Stimulated activated CD8-positive, alpha-beta memory T cell treated with anti-CD3 and anti-CD28 coated beads, Interleukin-15, amount 100 ng/mL, for 48 hours (primary cell): ENCODE measurements around the gene WDR72.
"Not testable (repeated sequence)": the region's sequence is repeated elsewhere in the genome, so short reads cannot be mapped to it uniquely, and the experiment has no call there.

Source experiments
- DNase-seq, 2 donors: peaks; one replicate each; pipeline ENCODE4 v3.0.0-alpha.2; 2020; ENCODE audit warnings: low read depth in 2 of 2

Gene WDR72

DNA sequence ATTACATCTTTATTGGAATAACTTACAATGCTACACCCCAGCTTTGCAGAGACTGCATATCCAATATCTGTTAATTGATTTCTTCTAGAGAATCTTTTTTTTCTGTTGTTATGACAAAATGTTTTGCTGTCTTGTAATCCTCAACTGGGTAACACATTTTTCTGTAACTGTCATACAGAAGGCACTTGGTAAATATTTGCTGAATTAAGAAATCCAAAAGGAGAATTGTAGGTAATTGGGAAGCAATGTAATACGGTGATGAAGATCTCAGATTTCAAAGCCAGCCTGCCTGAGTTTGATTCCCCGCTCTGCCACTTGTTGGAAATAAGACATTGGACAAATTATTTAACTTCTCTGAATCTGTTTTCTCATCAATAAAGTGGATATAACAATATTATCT lies 169.1 kb downstream of the WDR72 start:
- no peak for DNase-seq

DNA sequence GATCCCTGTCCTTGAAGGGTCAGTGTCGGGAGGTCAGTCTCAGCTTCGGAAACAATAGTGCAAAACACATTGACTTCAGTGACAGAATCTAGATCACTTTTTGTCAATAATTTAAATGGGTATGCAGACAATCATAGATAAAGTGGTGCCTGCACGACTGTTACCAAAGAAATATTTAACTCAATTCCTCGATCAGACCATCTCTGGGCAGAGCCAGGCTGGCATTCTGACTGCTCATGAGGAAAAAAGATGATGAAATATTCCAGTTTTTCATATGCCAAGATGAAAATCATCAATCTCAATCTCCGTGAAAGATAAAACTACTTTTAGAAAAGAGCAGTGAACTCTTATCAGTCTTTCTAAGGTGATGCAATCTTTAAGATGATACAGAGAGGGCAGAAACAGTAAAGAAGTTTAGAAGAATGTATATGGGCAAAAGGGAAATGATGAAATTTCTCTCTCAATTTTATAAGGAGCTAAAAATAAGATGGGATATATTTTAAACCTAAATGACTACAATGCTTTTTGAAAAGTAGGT lies 169.9 kb downstream of the WDR72 start:
- DNase-seq = no peak

DNA sequence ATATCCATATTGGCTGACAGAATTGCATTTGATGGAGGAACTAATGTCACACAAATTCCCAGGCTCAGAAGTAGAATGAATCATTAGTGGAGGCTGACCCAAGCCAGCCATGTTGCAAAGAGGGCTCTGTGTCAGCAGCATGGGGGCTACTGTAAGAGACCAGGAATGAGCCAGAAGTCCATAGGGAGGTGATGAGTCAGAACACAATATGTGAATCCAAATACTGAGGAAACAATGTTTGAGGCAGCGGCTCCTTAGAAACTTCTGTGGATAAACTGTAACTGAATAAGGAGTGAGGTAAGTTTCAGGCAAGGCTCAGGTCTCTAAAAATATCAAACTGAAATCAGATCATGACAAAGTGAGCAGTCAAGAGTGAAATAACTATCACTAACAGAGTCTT lies 170.7 kb downstream of the WDR72 start:
- DNase-seq = no peak

DNA sequence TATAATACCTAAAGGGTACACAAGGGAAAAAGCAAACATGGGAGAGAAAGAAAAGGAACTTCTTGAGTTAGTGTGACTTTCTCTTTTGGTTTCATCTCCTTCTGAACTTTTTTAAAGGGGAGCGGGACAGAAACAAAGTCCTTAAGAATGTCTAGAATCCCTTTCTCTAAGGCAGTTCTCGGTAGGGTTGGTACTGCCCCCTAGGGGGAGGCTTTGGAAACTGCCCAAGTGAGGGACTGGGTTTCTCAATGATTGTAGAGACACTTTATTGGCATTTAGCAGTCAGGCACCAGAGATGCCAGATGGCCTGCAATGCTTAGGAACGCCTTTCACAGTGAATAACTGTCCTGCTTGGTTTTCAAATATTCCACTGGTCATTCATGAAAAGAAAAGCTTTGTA lies 172.7 kb downstream of the WDR72 start:
- DNase-seq = no peak

DNA sequence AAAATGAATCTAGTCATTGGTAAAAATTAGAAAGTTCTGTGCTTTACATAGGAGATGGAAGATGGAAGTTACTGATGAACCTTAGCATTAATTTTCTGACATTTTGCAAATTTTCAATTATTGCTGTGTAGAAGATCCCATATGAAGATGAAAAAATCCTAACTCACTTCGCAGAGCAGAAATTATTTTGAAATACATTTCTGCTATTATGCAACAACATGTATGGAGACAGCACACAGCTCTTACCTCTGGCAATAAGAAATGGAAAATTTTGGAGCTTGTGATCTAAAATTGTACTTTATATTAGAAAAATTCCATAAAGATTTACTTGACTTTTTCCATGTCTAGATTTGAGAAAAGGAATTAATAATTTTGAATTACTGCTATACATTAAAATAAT lies 177.9 kb downstream of the WDR72 start:
- no peak for DNase-seq

DNA sequence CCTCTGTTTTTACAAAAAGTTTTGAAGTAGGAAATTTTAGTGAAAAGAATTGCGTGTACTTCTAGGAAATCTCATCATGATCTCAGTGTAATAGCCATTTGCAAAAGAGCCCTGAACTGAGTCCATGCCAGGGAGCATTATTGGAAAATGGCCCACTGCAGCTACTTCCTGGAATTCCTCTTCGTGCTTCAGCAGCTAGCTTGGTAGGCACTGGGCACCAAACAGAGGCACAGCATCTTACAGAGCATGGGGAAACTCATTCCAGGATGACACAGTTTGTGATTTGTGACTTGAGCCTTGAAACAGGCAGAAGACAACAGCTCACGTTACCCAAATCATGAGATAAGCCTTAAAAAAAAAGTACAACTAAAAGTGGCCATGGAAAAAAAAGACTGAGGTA lies 179.1 kb downstream of the WDR72 start:
- no peak for DNase-seq

DNA sequence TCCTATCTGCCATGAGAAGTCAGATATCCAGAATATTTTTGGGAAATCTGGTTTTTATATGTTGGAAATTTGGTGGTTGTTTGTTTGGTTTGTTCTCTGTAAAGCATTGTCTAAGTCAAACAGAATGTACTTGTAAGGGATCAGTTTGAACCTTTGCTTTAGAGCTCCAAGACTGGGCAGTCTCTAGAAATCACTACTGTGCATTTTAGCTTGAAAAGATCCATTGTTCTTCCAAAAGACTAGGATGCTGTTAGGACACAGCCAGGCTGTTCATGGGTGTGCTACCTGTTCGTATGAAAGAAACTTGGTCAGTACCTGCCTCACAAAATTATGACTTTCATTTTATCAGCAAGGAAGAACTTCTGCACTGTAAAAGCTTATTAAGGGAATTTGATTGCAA lies 182.6 kb downstream of the WDR72 start:
- DNase-seq = no peak

DNA sequence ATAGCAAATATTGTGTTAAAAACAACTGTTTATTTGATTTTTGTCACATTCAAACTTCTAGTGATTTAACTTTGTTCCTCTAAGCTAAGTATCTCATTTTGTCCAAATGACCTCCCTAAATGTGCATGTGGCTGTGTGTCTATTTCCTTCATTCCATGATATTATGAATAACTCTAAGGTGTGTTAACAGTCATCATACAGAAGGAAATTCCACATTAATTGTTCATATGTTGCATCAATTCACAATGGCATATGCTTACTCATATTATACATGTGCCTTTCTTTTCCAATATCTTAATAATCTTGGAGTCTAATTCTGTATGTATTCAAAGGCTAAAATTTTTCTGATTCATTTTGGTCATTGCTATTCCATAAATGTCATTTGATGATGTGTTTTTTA lies 186.4 kb downstream of the WDR72 start:
- no peak for DNase-seq

DNA sequence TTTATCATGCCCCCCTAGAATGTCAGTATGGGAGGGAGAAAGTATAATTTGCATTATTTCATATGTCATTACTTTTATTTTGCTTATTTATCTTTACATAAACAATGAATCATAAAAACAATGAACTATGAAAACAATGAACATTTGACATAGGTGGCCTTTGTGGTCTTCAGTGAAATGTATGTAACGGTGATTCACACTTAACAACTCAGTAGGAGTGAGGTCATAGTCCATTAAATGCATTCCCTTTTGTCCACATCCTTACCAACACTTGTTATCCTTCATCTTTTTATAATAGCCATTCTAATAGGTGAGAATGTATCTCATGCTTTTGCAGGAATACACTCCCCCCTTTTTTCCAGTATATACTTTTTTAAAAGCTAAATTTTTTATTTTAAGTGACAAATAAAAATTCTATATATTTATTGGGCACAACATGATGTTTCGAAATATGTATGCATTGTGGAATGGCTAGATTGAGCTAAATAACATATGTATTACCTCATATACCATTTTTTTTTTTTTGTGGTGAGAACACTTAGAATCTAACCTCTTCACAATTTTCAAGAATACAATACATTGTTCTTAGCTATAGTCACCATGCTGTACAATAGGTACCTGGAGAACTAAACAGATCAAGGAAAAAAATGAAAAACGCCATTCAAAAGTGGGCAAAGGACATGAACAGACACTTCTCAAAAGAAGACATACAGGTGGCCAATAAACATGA lies 189.5 kb downstream of the WDR72 start:
- no peak for DNase-seq

DNA sequence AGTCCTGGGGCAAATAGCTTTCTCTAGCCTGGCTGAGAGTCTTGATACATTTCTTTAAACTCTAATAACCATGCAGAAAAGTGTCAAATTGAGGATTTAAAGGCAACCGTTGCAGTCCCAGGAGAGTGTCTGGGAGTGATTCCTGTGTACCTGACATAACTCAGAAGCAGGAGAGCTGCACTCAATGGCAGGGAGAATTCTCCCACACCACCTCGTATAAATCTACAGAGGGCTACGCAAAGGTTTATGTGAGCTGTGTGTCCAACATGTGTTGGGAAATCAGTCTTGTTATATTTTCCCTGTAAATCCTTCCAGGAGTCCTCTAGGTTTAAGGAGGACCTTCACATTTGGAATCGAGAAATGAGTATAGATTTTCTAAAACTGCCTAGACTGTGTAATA lies 192.6 kb downstream of the WDR72 start:
- no peak for DNase-seq

DNA sequence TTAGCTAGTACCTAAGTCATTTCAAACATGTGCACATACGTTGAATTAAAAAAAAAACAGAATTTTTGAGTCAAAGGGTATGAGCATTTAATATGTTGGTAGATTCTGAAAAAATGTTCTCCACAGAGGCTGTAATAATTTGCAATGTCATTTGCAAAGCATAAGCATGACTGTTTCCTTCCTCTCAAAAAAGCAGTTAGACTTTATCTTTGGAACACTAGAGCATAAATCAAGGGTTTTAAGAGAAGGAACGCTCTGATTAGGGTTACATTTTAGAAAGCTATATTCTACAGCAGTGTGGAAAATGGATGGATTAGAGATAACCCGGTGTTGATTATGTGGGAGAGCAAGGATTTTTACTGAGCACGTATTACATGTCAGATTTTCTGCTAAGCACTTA lies 193.7 kb downstream of the WDR72 start:
- DNase-seq = no peak

DNA sequence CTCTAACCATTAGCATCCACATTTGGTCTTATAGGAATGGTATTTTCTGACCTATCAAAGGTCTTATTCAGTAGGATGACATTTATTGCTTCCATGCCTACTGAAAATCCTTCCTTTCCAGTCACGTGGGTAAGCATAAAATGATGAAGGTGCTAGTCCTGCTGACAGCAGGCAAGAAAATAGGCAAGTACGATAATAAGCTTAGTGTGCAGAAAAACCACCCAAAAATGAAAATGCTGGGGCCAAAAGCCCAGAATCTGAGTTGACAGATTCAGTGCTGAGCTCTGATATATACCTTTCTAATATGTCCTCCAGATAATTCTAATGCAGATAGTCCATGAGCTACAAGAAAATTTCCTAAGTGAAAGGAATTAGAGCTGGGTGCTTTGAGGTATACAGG lies 194.8 kb downstream of the WDR72 start:
- DNase-seq = no peak

DNA sequence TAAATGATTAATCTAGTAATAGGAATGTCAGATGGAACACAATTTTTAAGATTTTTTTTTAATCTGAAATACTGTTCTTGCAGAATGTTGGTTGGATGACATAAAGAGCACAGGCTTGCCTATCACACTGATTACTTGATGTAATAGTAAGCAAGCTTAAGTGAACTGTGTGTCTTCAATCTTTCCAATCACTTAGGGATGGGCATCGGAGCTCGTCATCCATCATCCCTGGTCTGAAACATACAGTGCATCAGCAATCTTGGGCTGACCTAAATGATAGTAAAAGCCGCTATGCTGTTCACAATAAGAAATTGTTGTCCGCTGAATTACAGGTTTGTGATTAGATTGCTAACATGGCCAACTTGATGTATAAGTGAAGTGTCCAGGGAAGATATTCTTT lies 195.8 kb downstream of the WDR72 start:
- no peak for DNase-seq

DNA sequence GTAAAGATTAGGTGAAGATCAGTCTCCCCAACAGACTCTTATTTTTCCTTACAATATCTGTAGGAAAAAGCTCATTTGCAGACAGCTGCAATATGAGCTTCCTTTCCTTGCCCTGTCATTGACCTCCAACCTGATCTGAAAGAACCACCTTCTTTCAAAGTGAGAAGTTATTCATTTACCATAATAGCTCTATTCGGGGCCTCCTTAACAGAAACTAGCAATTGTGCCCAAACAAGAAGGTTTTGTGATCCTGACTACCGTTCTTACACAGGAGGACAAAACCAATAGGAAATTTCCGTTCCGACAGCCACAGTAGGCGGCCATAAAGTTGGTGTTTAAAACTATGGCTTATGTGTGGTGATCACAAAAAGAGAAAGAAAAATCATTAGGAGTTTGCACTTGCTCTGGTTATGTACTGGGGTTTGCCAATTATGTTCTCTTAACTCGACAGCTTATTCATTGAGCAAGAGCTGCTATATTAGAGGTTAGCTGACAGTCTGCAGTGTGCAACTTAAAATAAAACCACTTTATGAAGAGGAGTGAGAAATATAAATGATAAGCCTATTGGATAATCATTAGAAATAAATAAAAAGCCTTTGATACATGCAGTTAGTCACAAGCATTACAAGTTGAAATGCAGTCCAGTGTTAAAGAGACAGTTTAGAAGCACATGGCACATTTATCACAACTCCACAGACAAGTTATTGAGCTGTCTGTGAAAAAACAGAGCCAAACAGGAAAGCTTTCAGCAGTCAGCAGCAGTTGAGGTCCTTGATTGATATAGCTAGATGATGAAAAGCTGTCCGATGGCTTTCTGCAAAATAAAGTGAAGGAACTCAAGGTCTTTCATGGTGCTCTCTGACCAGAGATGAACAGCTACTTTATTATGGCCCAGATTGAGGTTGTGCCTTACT lies 199.8 kb downstream of the WDR72 start:
- DNase-seq = no peak

DNA sequence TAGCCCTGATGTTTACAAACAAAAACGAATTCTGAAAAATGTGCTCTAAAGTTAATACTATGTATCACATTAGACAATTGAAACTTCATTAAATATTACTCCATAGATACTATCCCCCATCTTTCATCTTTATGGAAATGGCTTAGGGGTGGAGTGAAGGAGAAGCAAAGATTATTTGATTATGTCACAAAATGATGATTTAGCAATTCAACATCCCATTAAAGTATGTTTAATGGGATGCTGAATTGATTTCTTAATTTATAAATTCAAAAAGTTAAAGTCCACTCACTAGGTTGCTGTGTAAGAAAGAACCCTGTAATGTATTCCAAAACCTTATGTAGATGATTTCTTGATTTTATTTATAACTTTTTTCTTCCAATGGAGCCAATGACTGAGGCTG lies 201.1 kb downstream of the WDR72 start:
- no peak for DNase-seq

DNA sequence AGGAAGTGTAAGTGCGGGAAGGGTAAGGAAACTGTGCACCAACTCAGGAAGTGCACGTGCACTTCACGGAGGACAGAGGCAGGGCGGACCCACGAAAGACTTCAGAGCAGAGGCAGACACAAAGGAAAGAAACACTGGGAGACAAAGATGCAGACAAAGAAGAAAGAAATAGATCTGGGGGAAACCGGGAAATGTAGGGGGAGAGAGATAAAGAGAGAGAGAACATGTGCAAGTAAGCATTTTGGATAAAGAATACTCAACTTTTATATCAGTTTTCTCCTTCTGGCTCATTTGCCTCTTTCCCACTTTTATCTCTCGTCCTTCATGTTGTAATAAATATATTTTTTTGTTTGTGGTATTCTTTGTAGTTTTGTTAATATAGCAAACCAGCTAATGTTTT lies 204.2 kb downstream of the WDR72 start:
- DNase-seq = no peak

DNA sequence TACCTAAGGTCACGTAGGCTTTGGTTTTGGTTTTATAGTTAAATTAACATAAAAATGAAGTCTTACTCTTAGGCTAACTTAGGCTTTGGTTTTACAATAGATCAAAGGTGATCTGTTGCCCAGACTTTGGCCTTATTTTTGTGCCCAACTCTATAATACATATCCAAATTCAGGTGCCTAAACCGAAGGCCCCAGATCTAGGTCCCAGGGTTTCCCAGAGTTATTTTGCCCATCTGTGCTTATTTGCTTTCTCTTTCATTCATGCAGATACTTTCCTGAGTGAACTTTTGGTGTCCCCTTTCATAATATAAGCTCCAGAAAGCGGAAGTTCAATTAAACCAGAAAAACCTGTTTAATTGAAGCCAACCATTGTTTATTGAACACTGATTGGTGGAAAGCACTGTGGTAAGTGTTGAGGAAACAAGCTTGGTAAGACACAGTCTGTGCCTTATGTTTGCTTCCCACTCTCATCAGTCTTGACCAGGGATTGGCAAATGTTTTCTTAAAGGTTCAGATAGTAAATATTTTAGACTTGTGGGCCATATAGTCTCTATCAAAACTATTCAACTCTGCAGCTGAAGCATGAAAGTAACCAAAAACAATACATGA lies 209.7 kb downstream of the WDR72 start:
- no peak for DNase-seq

DNA sequence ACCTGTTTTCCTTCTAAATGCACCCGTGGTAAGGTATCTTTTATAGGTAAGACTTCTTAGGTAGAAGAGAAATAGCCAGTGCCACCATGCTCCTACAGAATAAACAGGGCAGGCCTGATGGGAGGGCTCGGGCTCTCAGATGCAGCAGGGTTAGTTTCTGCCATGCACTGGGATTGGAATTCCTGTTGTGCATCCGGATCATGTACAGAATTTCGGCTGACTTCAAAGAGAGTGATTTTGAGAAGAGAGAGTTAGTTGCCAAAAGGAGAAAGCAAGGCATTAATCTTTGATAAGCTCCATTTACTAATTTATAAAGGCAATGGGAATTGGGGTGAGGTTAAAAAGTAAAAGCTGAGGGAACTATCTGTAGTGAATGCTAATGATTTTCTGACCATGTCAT lies 211.2 kb downstream of the WDR72 start:
- no peak for DNase-seq

DNA sequence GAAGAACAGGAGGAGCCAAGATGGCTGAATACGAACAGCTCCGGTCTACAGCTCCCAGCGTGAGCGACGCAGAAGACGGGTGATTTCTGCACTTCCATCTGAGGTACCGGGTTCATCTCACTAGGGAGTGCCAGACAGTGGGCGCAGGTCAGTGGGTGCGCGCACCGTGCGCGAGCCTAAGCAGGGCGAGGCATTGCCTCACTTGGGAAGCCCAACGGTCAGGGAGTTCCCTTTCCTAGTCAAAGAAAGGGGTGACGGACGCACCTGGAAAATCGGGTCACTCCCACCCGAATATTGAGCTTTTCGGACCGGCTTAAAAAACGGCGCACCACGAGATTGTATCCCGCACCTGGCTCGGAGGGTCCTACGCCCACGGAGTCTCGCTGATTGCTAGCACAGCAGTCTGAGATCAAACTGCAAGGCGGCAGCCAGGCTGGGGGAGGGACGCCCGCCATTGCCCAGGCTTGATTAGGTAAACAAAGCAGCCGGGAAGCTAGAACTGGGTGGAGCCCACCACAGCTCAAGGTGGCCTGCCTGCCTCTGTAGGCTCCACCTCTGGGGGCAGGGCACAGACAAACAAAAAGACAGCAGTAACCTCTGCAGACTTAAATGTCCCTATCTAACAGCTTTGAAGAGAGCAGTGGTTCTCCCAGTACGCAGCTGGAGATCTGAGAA lies 218.7 kb downstream of the WDR72 start:
- DNase-seq = not testable (repeated sequence)

DNA sequence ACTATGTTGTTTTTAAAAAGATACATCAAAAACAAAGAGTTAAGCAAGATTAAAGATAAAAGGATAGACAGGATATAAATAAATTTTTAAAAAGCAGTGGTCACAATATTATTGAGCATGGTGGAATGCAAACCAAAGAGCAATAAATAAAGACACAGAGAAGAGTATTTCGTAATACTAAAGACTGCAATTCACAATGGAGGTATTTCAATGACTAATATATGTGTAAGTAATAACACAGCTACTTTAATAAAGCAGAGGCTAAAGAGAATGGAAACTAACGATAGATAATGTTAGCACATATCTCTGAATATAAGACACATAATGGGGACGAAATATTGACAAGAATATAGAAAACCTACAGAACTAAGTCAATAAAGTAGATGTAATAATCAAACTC lies 219.6 kb downstream of the WDR72 start:
- no peak for DNase-seq

DNA sequence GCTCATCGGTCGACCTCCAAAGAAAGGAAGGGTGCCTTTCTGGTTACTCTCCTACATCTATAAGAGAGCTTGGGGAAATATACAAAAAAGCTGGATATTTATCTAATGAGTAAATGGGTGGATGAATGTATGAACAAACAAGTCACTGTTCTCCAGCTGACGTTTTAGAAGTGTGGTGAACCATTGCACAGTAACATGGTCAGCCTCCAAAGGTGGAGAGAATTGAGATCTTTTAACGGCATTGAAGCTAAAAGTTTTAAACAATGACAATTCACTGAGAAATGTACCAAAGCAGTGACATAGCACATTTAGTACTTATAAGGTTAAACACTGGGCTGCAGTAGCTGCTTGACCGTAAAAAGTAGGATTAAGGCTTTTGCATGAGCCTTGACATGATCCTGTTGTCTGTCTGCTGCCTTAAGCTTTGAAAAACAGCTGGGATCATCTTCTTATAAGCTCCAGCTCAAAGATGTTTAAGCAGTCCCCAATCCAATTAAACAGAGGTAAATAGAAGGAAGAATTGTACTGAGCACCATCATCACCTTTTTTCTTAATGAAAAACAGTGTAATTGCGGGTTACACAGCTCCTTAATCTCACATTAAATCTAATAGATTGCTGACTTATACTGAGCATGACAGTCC lies 222.9 kb downstream of the WDR72 start:
- no peak for DNase-seq

DNA sequence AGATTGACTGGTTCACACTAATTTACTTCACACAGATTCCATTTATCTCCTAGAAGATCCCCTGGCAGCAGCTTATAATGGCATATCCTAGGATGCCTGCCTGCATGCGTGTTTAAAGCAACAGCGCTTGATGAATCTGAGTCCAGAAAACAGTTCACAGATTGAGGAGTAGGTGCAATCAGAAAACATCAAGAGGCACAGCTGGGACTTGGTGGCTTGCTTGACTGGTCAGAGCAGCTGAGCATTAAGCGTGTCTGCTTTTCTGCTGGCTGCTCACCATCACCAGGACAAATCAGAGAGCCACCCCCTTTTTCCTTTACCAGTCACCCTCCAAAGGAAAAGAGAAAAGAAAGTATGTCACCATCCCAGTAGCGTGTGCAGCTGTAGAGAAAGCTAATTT lies 223.6 kb downstream of the WDR72 start:
- no peak for DNase-seq
